Endothelial cell of hepatic sinusoid (primary cell): Measurements from ENCODE around the gene OR10A6.

Experiments used
- in situ Hi-C: cut with HindIII; loops from 2 replicates; pipeline ENCODE4 v1.10.0; 2017; ENCODE audit warnings: low sequenced_read_pairs

Gene OR10A6, protein sequence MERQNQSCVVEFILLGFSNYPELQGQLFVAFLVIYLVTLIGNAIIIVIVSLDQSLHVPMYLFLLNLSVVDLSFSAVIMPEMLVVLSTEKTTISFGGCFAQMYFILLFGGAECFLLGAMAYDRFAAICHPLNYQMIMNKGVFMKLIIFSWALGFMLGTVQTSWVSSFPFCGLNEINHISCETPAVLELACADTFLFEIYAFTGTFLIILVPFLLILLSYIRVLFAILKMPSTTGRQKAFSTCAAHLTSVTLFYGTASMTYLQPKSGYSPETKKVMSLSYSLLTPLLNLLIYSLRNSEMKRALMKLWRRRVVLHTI

GRCh38 chr11:7931168-7931567 lies at the start of gene OR10A6:
OR10A6 (minus strand) TSS chr11:7931268; CDS start chr11:7928662, 2,606 bp downstream.
- in situ Hi-C loops = no loop called here

- in situ Hi-C loops = no loop called here
Observed at GRCh38 chr11:7977232-7977917, 46.3 kb upstream of the OR10A6 start.

GRCh38 chr11:7974668-7975067 lies 43.6 kb upstream of the OR10A6 start:
- in situ Hi-C loops = no loop called here

DNA sequence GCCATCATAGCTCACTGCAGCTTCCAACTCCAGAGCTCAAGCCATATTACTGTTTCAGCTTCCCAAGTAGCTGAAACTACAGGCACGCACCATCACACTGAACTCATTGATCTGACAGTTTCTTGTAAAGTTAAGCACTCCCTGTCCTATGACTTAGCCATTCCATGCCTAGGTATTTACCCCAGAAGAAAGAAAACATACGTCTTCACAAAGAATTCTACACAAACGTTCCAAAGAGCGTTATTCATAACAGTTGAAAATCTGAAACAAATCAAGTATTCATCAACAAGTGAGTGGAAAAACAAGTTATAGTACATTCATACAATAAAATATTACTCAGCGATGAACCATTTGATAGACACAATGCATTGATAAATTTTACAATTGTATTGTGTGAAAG lies 41.9 kb upstream of the OR10A6 start:
- in situ Hi-C loops = no loop called here

- in situ Hi-C loops = no loop called here
Observed at GRCh38 chr11:7971846-7972245, 40.8 kb upstream of the OR10A6 start.

GRCh38 chr11:7969756-7970646 lies 38.9 kb upstream of the OR10A6 start:
- in situ Hi-C loops = loop anchor here (5.0 kb wide), 2 partner anchors 63 to 113 kb away; no protein-coding TSS in a partner anchor

DNA sequence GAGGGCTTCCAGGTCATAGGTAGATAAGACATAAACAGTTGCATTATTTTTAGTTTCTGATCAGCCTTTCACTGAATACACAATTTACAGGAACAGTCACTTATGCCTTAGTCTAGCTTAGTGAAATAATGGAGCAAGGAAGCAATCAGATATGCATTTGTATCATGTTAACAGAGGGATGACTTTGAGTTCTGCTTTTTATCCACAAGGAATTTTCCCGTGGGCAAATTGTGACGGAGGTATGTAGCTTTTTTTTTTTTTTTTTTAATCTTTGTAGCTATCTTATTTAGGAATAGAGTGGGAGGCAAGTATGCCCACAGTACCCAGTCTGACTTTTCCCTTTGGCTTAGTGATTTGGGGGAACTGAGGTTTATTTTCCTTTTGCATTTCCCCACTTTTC lies 37.6 kb upstream of the OR10A6 start:
- in situ Hi-C loops = loop anchor here (5.0 kb wide), 2 partner anchors 61 to 111 kb away; no protein-coding TSS in a partner anchor

DNA sequence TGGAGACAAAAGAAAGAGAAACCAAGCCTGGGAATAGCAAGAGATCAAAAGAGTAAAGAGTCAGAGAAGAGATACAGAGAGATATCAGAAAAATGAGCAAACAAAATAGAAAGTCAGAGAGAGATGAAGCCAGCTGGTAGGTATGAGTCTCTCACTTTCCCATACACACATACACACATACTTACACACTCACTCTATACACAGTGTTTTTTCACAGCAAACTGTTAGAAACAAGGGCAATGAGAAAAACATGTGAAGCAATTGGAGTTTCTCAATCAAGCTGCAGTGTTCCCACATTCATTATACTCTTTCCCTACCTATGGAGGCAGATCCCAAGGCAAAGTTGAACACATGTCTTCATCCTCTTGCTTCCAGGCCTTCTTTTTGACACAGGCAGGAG lies 36.8 kb upstream of the OR10A6 start:
- in situ Hi-C loops = loop anchor here (5.0 kb wide), 2 partner anchors 61 to 111 kb away; no protein-coding TSS in a partner anchor

DNA sequence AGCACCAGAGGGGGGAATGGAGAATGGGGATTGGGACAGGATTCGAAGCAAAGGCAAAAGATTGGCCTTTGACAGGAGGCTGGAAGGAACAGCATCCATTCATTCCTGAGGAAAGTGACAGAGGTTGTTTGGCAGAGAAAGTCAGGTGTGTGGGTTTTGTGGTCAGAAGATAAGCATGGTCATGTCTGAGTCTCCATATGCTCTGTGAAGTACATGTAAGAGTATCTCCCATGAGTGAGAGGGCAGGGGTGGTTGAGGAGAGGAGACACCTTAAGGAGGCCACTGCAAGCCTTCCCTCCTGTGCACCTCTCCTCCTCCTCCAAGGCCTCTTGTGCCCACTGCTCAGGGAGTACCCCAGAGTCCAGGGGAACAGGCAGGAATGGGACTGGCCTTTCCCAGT lies 36.0 kb upstream of the OR10A6 start:
- in situ Hi-C loops = loop anchor here (5.0 kb wide), 2 partner anchors 60 to 110 kb away; no protein-coding TSS in a partner anchor

DNA sequence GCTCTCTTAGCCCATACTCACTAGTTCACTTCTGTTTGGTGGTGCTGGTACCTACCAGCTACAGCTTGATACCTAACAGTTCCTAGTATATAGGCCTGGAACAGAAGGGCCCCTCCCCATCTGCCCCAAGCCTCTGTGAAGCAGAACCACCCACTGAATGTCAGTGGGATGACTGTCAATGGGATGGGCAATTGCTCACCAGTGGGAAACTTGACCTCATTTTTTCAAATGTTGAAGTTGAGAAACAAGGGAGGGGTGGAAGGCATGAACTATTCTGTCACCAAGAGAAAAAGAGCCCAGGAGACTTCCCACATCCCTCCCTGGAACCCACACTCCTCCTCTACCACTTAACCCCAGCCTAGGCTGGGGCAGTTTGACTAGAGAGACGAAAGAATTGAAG lies 34.3 kb upstream of the OR10A6 start, which contains the start of gene NLRP10:
TSS of gene NLRP10 (minus strand) at position 62 of the 400 bp plus-strand sequence. CDS start 1,952 bp downstream, outside the sequence.
- in situ Hi-C loops = loop anchor here (5.0 kb wide), 2 partner anchors 58 to 108 kb away; no protein-coding TSS in a partner anchor

DNA sequence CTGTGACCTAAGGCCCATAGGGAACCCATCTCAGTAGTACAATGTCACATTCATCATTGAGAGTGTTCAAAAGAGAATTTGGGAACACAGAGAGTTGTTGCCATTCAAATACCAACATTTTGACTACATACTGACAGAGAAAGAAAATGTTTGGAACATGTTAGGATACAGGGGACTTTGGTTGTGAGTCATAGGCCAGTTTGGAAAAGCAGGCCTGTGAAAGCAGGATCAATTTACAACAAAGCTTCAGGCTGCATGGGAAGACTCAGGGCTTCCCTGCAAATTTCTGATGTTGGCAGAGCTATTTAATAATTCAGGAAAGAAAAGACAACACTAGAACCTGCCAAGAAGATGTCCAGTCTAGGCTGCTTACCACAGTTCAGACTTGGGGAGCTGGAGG lies 33.8 kb upstream of the OR10A6 start:
- in situ Hi-C loops = loop anchor here (5.0 kb wide), 2 partner anchors 58 to 108 kb away; no protein-coding TSS in a partner anchor

- in situ Hi-C loops = no loop called here
Observed at GRCh38 chr11:7964261-7964660, 33.2 kb upstream of the OR10A6 start.

DNA sequence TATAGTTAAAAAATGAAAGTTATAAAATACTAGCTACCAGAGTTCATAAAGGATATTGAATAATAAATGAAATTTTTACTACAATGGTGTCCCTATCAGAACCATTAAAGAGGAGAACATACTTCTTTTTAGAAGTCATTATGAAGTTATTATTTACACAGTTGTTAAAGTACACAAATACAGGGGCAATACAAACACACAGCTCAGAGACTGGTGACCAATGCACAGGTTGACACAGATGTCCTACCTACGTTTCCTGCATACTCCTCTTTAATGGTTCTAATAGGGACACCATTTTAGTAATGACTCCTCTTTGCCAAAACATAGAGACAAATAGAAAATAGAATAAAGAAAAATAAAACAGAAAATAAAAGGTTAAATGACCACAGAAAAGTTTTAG lies 24.1 kb upstream of the OR10A6 start:
- in situ Hi-C loops = no loop called here

DNA sequence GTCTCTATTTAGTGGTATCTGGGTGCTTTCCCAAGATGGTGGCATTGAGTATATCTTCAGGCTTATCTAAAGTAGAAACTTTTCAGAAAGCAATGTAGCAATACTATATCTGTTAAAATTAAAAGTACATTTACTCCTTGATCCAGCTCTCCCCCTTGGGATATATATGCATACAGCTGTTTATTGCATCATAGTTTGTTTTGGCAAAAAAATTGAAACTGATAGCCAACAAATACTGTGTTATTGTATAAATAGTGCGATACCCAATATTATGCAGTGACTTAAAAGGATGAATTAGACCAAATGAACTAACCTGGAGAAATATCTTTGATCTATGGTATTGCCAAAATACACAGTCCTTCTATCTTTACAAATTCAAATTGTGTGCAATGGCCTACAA lies 18.9 kb upstream of the OR10A6 start:
- in situ Hi-C loops = no loop called here

- in situ Hi-C loops = no loop called here
Observed at GRCh38 chr11:7944123-7944522, 13.1 kb upstream of the OR10A6 start.

GRCh38 chr11:7941608-7942007 lies 10.5 kb upstream of the OR10A6 start, which contains the start of gene OR10A3:
OR10A3 (minus strand) TSS chr11:7941708; CDS start chr11:7939520, 2,188 bp downstream.
- in situ Hi-C loops = no loop called here

DNA sequence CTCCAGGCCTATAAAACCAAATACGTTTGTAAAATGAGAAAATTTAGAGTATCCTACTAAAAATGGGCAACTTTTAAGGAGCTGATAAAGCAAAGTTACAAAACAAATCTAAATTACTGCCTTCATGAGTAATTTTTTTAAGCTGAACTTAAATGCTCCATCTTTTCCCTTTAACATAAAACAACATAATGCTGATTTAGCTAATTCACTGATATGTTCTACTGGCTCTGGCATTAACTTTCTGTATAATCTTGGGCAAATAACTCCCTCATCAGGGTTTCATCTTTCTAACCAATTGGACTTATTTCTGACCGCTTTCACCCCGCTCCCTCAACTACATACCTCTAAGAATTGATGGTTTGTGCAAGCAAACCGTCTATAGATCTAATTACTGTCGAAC lies 10.1 kb upstream of the OR10A6 start:
- in situ Hi-C loops = no loop called here

GRCh38 chr11:7936615-7937014 lies 5.5 kb upstream of the OR10A6 start:
- in situ Hi-C loops = no loop called here

- in situ Hi-C loops = no loop called here
Observed at GRCh38 chr11:7927635-7928034, 3.4 kb downstream of the OR10A6 start.

GRCh38 chr11:7924536-7924935 lies 6.5 kb downstream of the OR10A6 start:
- in situ Hi-C loops = no loop called here

- in situ Hi-C loops = no loop called here
Observed at GRCh38 chr11:7918141-7918540, 12.9 kb downstream of the OR10A6 start.
